HepG2 (cell line): Measurements from ENCODE around the gene BID. TPM values are rescaled to one million over a fixed set of nuclear protein-coding genes. Genes with fewer than 3 reads are reported as not detected.
A peak's percentile ranks its signal among the peaks of the same experiment; 100 is the strongest.

Source experiments
- HNRNPLL ChIP-seq: fragments of 200-400 bp; formaldehyde crosslinking; IDR thresholded peaks from 2 replicates; pipeline ENCODE4 v1.6.1; 2017; ENCODE audit warnings: mild to moderate bottlenecking, low read depth, low read length; ENCODE audit not compliant: poor library complexity, severe bottlenecking
- KIAA2018 ChIP-seq: sonication (generic); formaldehyde crosslinking; IDR thresholded peaks from 2 replicates; pipeline ENCODE4 v1.5.0; 2020; ENCODE audit warnings: mild to moderate bottlenecking, missing genetic modification reagents, borderline replicate concordance
- THAP11 ChIP-seq: IDR thresholded peaks from 2 replicates; pipeline ENCODE4 v1.6.1; 2016; ENCODE audit warnings: missing biosample characterization, missing genetic modification reagents
- ZFP62 ChIP-seq: sonication (generic); formaldehyde crosslinking; IDR thresholded peaks from 2 replicates; pipeline ENCODE4 v1.4.0; 2020; ENCODE audit warnings: missing genetic modification reagents
- ZNF550 ChIP-seq: sonication (generic); formaldehyde crosslinking; IDR thresholded peaks from 2 replicates; pipeline ENCODE4 v1.4.0; 2020; ENCODE audit warnings: mild to moderate bottlenecking, missing genetic modification reagents, borderline replicate concordance
- ZNF839 ChIP-seq: sonication (generic); formaldehyde crosslinking; IDR thresholded peaks from 2 replicates; pipeline ENCODE4 v1.4.0; 2020; ENCODE audit warnings: missing genetic modification reagents, mild to moderate bottlenecking, borderline replicate concordance
- polyA plus RNA-seq, 8 experiments: library from polyadenylated mRNA; depleted of rRNA in 3 of 8; stranded (reverse) in 7 of 8; unstranded in 1 of 8; fragments of >200 nt; fragmentation: Illumina TruSeq in 4 of 8; extraction: Trizol in 4 of 8; gene quantifications; 2 replicates each; pipeline versions ENCODE4 v1.2.1 to v1.2.3, GENCODE V29; 2011 to 2016; ENCODE audit warnings: low read depth in 4 of 8, missing spikeins in 1 of 8, mixed read lengths in 1 of 8; ENCODE audit not compliant: insufficient read depth in 1 of 8
- total RNA-seq, 5 experiments: library from RNA; depleted of rRNA; stranded (reverse); fragments of >200 nt; fragmentation: Illumina TruSeq; extraction: Trizol; gene quantifications; 2 replicates each; pipeline ENCODE4 v1.2.3, GENCODE V29; 2016; ENCODE audit warnings: low read depth in 1 of 5
- TF ChIP-seq, protein P1 (sequence below): sonication (generic); formaldehyde crosslinking; IDR thresholded peaks from 2 replicates; pipeline ENCODE4 v1.8.0; 2022; ENCODE audit warnings: mild to moderate bottlenecking, missing genetic modification reagents, moderate library complexity
- TF ChIP-seq, protein P2 (sequence below): sonication (generic); formaldehyde crosslinking; IDR thresholded peaks from 2 replicates; pipeline ENCODE4 v1.8.1; 2023; ENCODE audit warnings: missing genetic modification reagents, inconsistent platforms, borderline replicate concordance

The BID gene
- total and polyA plus RNA-seq, 2 of the 13 experiments (the other 11 are each of a cell fraction or from before 2014, with no cell fraction given): 35.3 to 51.7 TPM

- TF ChIP-seq KIAA2018 (CRISPR knock-in tag) (no peak), ZFP62 (no peak), THAP11 (peak; percentile 55), ZNF550 (CRISPR knock-in tag) (no peak), HNRNPLL (no peak), ZNF839 (CRISPR knock-in tag) (no peak)
- TF ChIP-seq, protein P1, sequence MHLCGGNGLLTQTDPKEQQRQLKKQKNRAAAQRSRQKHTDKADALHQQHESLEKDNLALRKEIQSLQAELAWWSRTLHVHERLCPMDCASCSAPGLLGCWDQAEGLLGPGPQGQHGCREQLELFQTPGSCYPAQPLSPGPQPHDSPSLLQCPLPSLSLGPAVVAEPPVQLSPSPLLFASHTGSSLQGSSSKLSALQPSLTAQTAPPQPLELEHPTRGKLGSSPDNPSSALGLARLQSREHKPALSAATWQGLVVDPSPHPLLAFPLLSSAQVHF (CRISPR knock-in tag): no peak
- TF ChIP-seq, protein P2, sequence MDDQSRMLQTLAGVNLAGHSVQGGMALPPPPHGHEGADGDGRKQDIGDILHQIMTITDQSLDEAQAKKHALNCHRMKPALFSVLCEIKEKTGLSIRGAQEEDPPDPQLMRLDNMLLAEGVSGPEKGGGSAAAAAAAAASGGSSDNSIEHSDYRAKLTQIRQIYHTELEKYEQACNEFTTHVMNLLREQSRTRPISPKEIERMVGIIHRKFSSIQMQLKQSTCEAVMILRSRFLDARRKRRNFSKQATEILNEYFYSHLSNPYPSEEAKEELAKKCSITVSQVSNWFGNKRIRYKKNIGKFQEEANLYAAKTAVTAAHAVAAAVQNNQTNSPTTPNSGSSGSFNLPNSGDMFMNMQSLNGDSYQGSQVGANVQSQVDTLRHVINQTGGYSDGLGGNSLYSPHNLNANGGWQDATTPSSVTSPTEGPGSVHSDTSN (CRISPR knock-in tag): no peak
These were observed 2.9 kb upstream of the BID start (continued) for GRCh38 chr22:17777005-17777716.
